ENCODE results near the gene SUSD6.

GRCh38 chr14:69716478-69717187 is 105.2 kb downstream of the SUSD6 start:
- TF ChIP-seq POLR2AphosphoS5 (IDR thresholded peaks at IDR 0.05; ENCODE audit: borderline replicate concordance, low read depth, low read length) (no peak), EZH2 (IDR thresholded peaks at IDR 0.05) (no peak), FOXP2 (optimal IDR thresholded peaks at IDR 0.05; ENCODE audit: control extremely low read depth, extremely low read length, insufficient read depth) (no peak)
